ENCODE measurements around the gene PRR12. TPM values are rescaled to one million over a fixed set of nuclear protein-coding genes. Genes with fewer than 3 reads are reported as not detected.

The PRR12 gene
- total RNA-seq, 1 donor from 2014 or later = 15.5 TPM

GRCh38 chr19:49645592-49645991 lies 54.6 kb downstream of the PRR12 start:
- H3K27me3 ChIP-seq = no peaks in the 10 kb centered on the region
- H3K9me3 ChIP-seq = no peaks in the 10 kb centered on the region
- TF ChIP-seq, protein P1, sequence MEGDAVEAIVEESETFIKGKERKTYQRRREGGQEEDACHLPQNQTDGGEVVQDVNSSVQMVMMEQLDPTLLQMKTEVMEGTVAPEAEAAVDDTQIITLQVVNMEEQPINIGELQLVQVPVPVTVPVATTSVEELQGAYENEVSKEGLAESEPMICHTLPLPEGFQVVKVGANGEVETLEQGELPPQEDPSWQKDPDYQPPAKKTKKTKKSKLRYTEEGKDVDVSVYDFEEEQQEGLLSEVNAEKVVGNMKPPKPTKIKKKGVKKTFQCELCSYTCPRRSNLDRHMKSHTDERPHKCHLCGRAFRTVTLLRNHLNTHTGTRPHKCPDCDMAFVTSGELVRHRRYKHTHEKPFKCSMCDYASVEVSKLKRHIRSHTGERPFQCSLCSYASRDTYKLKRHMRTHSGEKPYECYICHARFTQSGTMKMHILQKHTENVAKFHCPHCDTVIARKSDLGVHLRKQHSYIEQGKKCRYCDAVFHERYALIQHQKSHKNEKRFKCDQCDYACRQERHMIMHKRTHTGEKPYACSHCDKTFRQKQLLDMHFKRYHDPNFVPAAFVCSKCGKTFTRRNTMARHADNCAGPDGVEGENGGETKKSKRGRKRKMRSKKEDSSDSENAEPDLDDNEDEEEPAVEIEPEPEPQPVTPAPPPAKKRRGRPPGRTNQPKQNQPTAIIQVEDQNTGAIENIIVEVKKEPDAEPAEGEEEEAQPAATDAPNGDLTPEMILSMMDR (IDR thresholded peaks at IDR 0.05) = no peak
- TF ChIP-seq POLR2AphosphoS5 (IDR thresholded peaks at IDR 0.05; ENCODE audit: insufficient read depth in 1 of 2, low read depth in 1 of 2) (no peak), POLR2A (IDR thresholded peaks at IDR 0.05) (no peak)
- H3K36me3 ChIP-seq = peaks cover 0 to 32% of the 10 kb centered on the region in 2 donors
- no peak overlapping the region for H3K27ac ChIP-seq
- peaks cover 41% of the 10 kb centered on the region for H3K4me1 ChIP-seq
- intact Hi-C loops (cut with DNase I) = no loop called here
- H3K4me3 ChIP-seq = no peak overlapping the region
- no peak for DNase-seq (ENCODE audit: extremely low spot score in 2 of 2)

GRCh38 chr19:49645995-49646394 lies 55.0 kb downstream of the PRR12 start:
- no peak overlapping the region for H3K4me3 ChIP-seq
- peaks cover 0 to 34% of the 10 kb centered on the region in 2 donors for H3K36me3 ChIP-seq
- no peak for TF ChIP-seq POLR2A (IDR thresholded peaks at IDR 0.05)
- intact Hi-C loops (cut with DNase I) = no loop called here
- DNase-seq (ENCODE audit: extremely low spot score in 2 of 2) = no peak
- no peaks in the 10 kb centered on the region for H3K27me3 ChIP-seq
- H3K4me1 ChIP-seq = peaks cover 38% of the 10 kb centered on the region
- no peaks in the 10 kb centered on the region for H3K9me3 ChIP-seq
- no peak overlapping the region for H3K27ac ChIP-seq

GRCh38 chr19:49646586-49646985 lies 55.6 kb downstream of the PRR12 start:
- Histone ChIP-seq H3K4me1 (peaks cover 34% of the 10 kb centered on the region), H3K9me3 (no peaks in the 10 kb centered on the region), H3K4me3 (no peak overlapping the region), H3K27ac (no peak overlapping the region), H3K36me3 (peaks cover 0 to 40% of the 10 kb centered on the region in 2 donors), H3K27me3 (no peaks in the 10 kb centered on the region)
- no peak for TF ChIP-seq POLR2A (IDR thresholded peaks at IDR 0.05)
- TF ChIP-seq POLR2AphosphoS5 (IDR thresholded peaks at IDR 0.05; ENCODE audit: insufficient read depth in 1 of 2, low read depth in 1 of 2) = no peak
- TF ChIP-seq, protein P1 (IDR thresholded peaks at IDR 0.05) = no peak
- intact Hi-C loops (cut with DNase I) = no loop called here
- no peak for DNase-seq (ENCODE audit: extremely low spot score in 2 of 2)

DNA sequence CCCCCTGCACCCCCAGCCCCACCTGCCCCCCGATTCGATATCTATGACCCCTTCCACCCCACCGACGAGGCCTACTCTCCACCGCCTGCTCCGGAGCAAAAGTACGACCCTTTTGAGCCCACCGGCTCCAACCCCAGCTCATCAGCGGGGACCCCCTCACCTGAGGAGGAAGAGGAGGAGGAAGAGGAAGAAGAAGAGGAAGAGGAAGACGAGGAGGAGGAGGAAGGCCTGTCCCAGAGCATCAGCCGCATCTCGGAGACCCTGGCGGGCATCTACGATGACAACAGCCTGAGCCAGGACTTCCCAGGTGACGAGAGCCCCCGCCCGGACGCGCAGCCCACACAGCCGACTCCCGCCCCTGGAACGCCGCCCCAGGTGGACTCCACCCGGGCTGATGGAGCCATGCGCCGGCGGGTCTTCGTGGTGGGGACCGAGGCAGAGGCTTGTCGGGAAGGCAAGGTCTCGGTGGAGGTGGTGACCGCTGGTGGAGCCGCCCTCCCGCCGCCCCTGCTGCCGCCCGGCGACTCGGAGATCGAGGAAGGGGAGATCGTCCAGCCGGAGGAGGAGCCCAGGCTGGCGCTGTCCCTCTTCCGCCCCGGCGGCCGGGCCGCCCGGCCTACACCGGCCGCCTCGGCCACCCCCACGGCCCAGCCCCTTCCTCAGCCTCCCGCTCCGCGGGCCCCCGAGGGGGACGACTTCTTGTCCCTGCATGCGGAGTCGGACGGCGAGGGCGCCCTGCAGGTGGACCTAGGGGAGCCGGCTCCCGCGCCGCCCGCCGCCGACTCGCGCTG lies 60.2 kb downstream of the PRR12 start:
- no peaks in the 10 kb centered on the region for H3K4me1 ChIP-seq

DNA sequence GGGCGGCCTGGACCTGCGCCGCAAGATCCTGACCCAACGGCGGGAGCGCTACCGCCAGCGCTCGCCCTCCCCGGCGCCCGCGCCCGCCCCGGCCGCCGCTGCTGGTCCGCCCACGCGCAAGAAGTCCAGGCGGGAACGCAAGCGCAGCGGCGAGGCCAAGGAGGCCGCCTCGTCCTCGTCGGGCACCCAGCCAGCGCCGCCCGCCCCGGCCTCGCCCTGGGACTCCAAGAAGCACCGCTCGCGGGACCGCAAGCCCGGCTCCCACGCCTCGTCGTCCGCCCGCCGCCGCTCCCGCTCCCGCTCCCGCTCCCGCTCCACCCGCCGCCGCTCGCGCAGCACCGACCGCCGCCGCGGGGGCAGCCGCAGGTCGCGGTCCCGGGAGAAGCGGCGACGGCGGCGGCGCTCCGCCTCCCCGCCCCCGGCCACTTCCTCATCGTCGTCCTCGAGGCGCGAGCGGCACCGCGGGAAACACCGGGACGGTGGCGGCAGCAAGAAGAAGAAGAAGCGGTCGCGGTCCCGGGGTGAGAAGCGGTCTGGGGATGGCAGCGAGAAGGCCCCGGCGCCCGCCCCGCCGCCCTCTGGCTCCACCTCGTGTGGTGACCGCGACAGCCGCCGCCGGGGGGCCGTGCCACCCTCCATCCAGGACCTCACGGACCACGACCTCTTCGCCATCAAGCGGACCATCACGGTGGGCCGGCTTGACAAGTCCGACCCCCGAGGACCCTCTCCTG lies 61.0 kb downstream of the PRR12 start:
- Histone ChIP-seq H3K36me3 (peaks cover 4 to 80% of the 10 kb centered on the region in 2 donors), H3K4me3 (no peak overlapping the region), H3K9me3 (no peaks in the 10 kb centered on the region), H3K4me1 (no peaks in the 10 kb centered on the region), H3K27ac (no peak overlapping the region), H3K27me3 (no peaks in the 10 kb centered on the region)
- TF ChIP-seq POLR2A (IDR thresholded peaks at IDR 0.05) = no peak
- TF ChIP-seq, protein P1 (IDR thresholded peaks at IDR 0.05) = no peak
- TF ChIP-seq POLR2AphosphoS5 (IDR thresholded peaks at IDR 0.05; ENCODE audit: insufficient read depth in 1 of 2, low read depth in 1 of 2) = no peak
- DNase-seq (ENCODE audit: extremely low spot score in 2 of 2) = no peak
- intact Hi-C loops (cut with DNase I) = no loop called here

More for the DNA sequence above, 60.2 kb downstream of the PRR12 start:
- Histone ChIP-seq H3K27me3 (no peaks in the 10 kb centered on the region), H3K4me3 (no peak overlapping the region), H3K36me3 (peaks cover 4 to 80% of the 10 kb centered on the region in 2 donors), H3K27ac (no peak overlapping the region), H3K9me3 (no peaks in the 10 kb centered on the region)
- no peak for DNase-seq (ENCODE audit: extremely low spot score in 2 of 2)
- TF ChIP-seq POLR2AphosphoS5 (IDR thresholded peaks at IDR 0.05; ENCODE audit: insufficient read depth in 1 of 2, low read depth in 1 of 2) = no peak
- no peak for TF ChIP-seq POLR2A (IDR thresholded peaks at IDR 0.05)
- TF ChIP-seq, protein P1 (IDR thresholded peaks at IDR 0.05) = no peak
- intact Hi-C loops (cut with DNase I) = no loop called here

All from vagina (tissue), 2 donors.